GM12878 (cell line): ENCODE data around the gene SPAG17. TPM values are rescaled to one million over a fixed set of nuclear protein-coding genes. Genes with fewer than 3 reads are reported as not detected.

Source experiments
- ATAC-seq: fragments of 200-7000 bp; cut with Tn5 transposase; 3 replicates; pipeline ENCODE4 v1.9.1; 2020; ENCODE audit warnings: mild to moderate bottlenecking, moderate library complexity
- BruUV-seq: library from RNA; stranded (reverse); fragments of 400-500 nt; replicated peaks from 2 replicates; lab custom pipeline; 2021; lab: Mats Ljungman, UMichigan
- CTCF ChIA-PET: fragments of 300-600 bp; sonication (Branson Sonifier 250); formaldehyde crosslinking; extraction: SDS; loops from one replicate; lab custom pipeline; 2021; ENCODE audit warnings: inconsistent platforms; lab: Yijun Ruan, JAX
- POLR2A ChIA-PET: fragments of 350-600 bp; formaldehyde crosslinking; extraction: SDS; loops from one replicate; lab custom pipeline; 2021; ENCODE audit warnings: inconsistent platforms; lab: Charles Lee
- RAD21 ChIA-PET: fragments of 300-600 bp; sonication (Branson Sonifier 250); formaldehyde crosslinking; loops from one replicate; lab custom pipeline; 2023; ENCODE audit warnings: antibody characterized with exemption; ENCODE audit not compliant: unreplicated experiment; lab: Charles Lee
- SMC1A ChIA-PET: fragments of 300-600 bp; sonication (Branson Sonifier 250); formaldehyde crosslinking; loops from one replicate; lab custom pipeline; 2023; ENCODE audit not compliant: unreplicated experiment, uncharacterized antibody; lab: Charles Lee
- DNase-seq: peaks from one replicate; pipeline ENCODE4 v3.0.0-alpha.2; 2011; ENCODE audit warnings: low read depth, low spot score
- FAIRE-seq: peaks from 3 replicates; lab custom pipeline; 2011; peaks lifted over from hg19 to GRCh38; lab: Jason Lieb, UNC
- H2AFZ ChIP-seq: 2 replicates; pipeline ENCODE4 v1.6.0; 2011; ENCODE audit warnings: low read depth, low read length, control low read depth; ENCODE audit not compliant: control insufficient read depth
- H3K27ac ChIP-seq: 2 replicates; pipeline ENCODE4 v1.5.1; 2011; ENCODE audit warnings: control low read depth; ENCODE audit not compliant: control insufficient read depth, insufficient read depth
- H3K27me3 ChIP-seq, 2 experiments: replicated peaks in 1 of 2; 2 replicates each; pipeline versions ENCODE4 v1.6.0 to v1.6.1; 2011; ENCODE audit warnings: low read length in 1 of 2; ENCODE audit not compliant: control insufficient read depth in 2 of 2, insufficient read depth in 2 of 2
- H3K36me3 ChIP-seq, 2 experiments: 2 replicates each; pipeline ENCODE4 v1.5.1; 2011; ENCODE audit warnings: low read length in 1 of 2; ENCODE audit not compliant: control insufficient read depth in 2 of 2, insufficient read depth in 2 of 2
- H3K4me1 ChIP-seq: 2 replicates; pipeline ENCODE4 v1.6.1; 2011; ENCODE audit warnings: mild to moderate bottlenecking, low read length, moderate library complexity, mixed read lengths; ENCODE audit not compliant: control insufficient read depth, insufficient read depth
- H3K4me2 ChIP-seq: 2 replicates; pipeline ENCODE4 v1.6.0; 2011; ENCODE audit warnings: control low read depth; ENCODE audit not compliant: control insufficient read depth, insufficient read depth
- H3K4me3 ChIP-seq: fragments of 200-600 bp; sonication (generic); 2 replicates; pipeline ENCODE4 v1.5.1; 2016
- H3K79me2 ChIP-seq: 2 replicates; pipeline ENCODE4 v1.6.0; 2011; ENCODE audit warnings: low read length; ENCODE audit not compliant: control insufficient read depth, insufficient read depth
- H3K9ac ChIP-seq: 2 replicates; pipeline ENCODE4 v1.8.0; 2011; ENCODE audit warnings: low read length, control low read depth, mixed read lengths; ENCODE audit not compliant: control insufficient read depth, insufficient read depth
- H3K9me3 ChIP-seq: replicated peaks from 3 replicates; pipeline ENCODE4 v1.5.1; 2011; ENCODE audit warnings: mild to moderate bottlenecking, low read length; ENCODE audit not compliant: control insufficient read depth, insufficient read depth
- H4K20me1 ChIP-seq: 2 replicates; pipeline ENCODE4 v1.6.0; 2011; ENCODE audit not compliant: control insufficient read depth, insufficient read depth
- ASH2L ChIP-seq: fragments of 300-600, 200-600 bp; sonication (generic); IDR thresholded peaks from 2 replicates; pipeline ENCODE4 v1.6.1; 2017; ENCODE audit warnings: low read depth, mild to moderate bottlenecking, borderline replicate concordance
- EED ChIP-seq: sonication (generic); IDR thresholded peaks from 2 replicates; pipeline ENCODE4 v1.6.1; 2016; ENCODE audit warnings: antibody characterized with exemption, low read depth
- FOXM1 ChIP-seq: IDR thresholded peaks from 2 replicates; pipeline ENCODE4 v1.6.1; 2012; ENCODE audit warnings: low read depth, mild to moderate bottlenecking, inconsistent platforms, low read length, moderate library complexity
- HDAC2 ChIP-seq: fragments of 200-600 bp; sonication (generic); IDR thresholded peaks from 2 replicates; pipeline ENCODE4 v1.6.1; 2017
- HDGF ChIP-seq: fragments of 450-650 bp; IDR thresholded peaks from 2 replicates; pipeline ENCODE4 v1.6.1; 2016; ENCODE audit warnings: antibody characterized with exemption
- IKZF1 ChIP-seq: fragments of 450-650 bp; conservative IDR thresholded peaks from 2 replicates; pipeline ENCODE4 v1.6.1; 2017; ENCODE audit warnings: antibody characterized with exemption, mild to moderate bottlenecking
- IRF3 ChIP-seq: fragments of 450-650 bp; IDR thresholded peaks from 2 replicates; pipeline ENCODE4 v1.6.1; 2014; ENCODE audit warnings: mild to moderate bottlenecking
- MAX ChIP-seq: IDR thresholded peaks from 2 replicates; pipeline ENCODE4 v1.6.1; 2012; ENCODE audit warnings: low read depth, low read length, improper control_type of control experiment
- MYC ChIP-seq: IDR thresholded peaks from 2 replicates; pipeline ENCODE4 v1.6.1; 2011; ENCODE audit warnings: mild to moderate bottlenecking, low read length, moderate library complexity, inconsistent platforms; ENCODE audit not compliant: insufficient read depth, insufficient replicate concordance, insufficient read length, severe bottlenecking
- NFYB ChIP-seq: IDR thresholded peaks from 2 replicates; pipeline ENCODE4 v1.6.1; 2011; ENCODE audit warnings: low read depth, mild to moderate bottlenecking, low read length, improper control_type of control experiment, moderate library complexity; ENCODE audit not compliant: insufficient read depth
- POLR2AphosphoS5 ChIP-seq: IDR thresholded peaks from 2 replicates; pipeline ENCODE4 v1.6.1; 2011; ENCODE audit warnings: mild to moderate bottlenecking, low read length, inconsistent platforms
- RAD51 ChIP-seq: fragments of 450-650 bp; IDR thresholded peaks from 2 replicates; pipeline ENCODE4 v1.6.1; 2016; ENCODE audit warnings: moderate library complexity, mild to moderate bottlenecking, inconsistent platforms
- RELA ChIP-seq: fragments of 450-650 bp; IDR thresholded peaks from 2 replicates; pipeline ENCODE4 v1.8.0; 2014; ENCODE audit warnings: borderline replicate concordance; ENCODE audit not compliant: partially characterized antibody
- SUZ12 ChIP-seq: fragments of 200-600 bp; sonication (generic); IDR thresholded peaks from one replicate; pipeline ENCODE4 v1.6.1; 2018; ENCODE audit warnings: antibody characterized with exemption, mild to moderate bottlenecking; ENCODE audit not compliant: unreplicated experiment
- TBL1XR1 ChIP-seq: IDR thresholded peaks from 2 replicates; pipeline ENCODE4 v1.6.1; 2012; ENCODE audit warnings: low read depth, low read length, improper control_type of control experiment
- TCF3 ChIP-seq: IDR thresholded peaks from 2 replicates; pipeline ENCODE4 v1.6.1; 2012; ENCODE audit warnings: low read depth, mild to moderate bottlenecking, low read length, borderline replicate concordance; ENCODE audit not compliant: insufficient read depth
- TCF7 ChIP-seq: IDR thresholded peaks from 2 replicates; pipeline ENCODE4 v1.6.1; 2014; ENCODE audit warnings: antibody characterized with exemption, borderline replicate concordance
- WRNIP1 ChIP-seq: IDR thresholded peaks from 2 replicates; pipeline ENCODE4 v1.6.1; 2011; ENCODE audit warnings: low read depth, low read length, improper control_type of control experiment, borderline replicate concordance
- ZBTB4 ChIP-seq: fragments of 450-650 bp; formaldehyde crosslinking; IDR thresholded peaks from 2 replicates; pipeline ENCODE4 v1.4.0; 2022; ENCODE audit warnings: mild to moderate bottlenecking, moderate library complexity
- WGBS: methylation state at CpG from one replicate; pipeline ENCODE4 v1.1.6; 2016; ENCODE audit warnings: low lambda C conversion rate; ENCODE audit not compliant: insufficient replicate concordance, insufficient coverage; ENCODE audit errors: missing lambda C conversion rate; 5-methylcytosine and 5-hydroxymethylcytosine counted together
- in situ Hi-C: fragments of 300-500 bp; cut with MboI; formaldehyde crosslinking; loops from 9 replicates; pipeline ENCODE4 v1.14.3; 2018; ENCODE audit warnings: mixed read lengths
- intact Hi-C: fragments of 100-400 bp; cut with micrococcal nuclease; formaldehyde crosslinking; loops from one replicate; pipeline ENCODE4 v1.14.2; 2022; ENCODE audit not compliant: unreplicated experiment
- polyA plus RNA-seq, 11 experiments: library from polyadenylated mRNA; depleted of rRNA in 4 of 11; unstranded in 6 of 11; stranded (reverse) in 5 of 11; fragments of >200 nt; fragmentation: Nextera tagmentation in 4 of 11; fragmentation: Illumina TruSeq in 1 of 11; extraction: Ambion mirVana in 4 of 11; extraction: Trizol in 1 of 11; gene quantifications; 1 replicate in 1 of 11; 2 replicates in 10 of 11; pipeline versions ENCODE4 v1.2.1 to v1.2.3, GENCODE V29; 2011 to 2016; ENCODE audit warnings: inconsistent platforms in 2 of 11, missing spikeins in 2 of 11, low read depth in 1 of 11
- total RNA-seq, 4 experiments: library from RNA; depleted of rRNA in 3 of 4; stranded (reverse); fragments of >200 nt in 3 of 4; fragmentation: Illumina TruSeq in 1 of 4; extraction: Trizol in 1 of 4; gene quantifications; 2 replicates each; pipeline versions ENCODE4 v1.2.1 to v1.2.3, GENCODE V29; 2013 to 2021

Gene SPAG17
- total and polyA plus RNA-seq, 10 of the 15 experiments (the other 5 are each of a cell fraction or from before 2014, with no cell fraction given) = 0.02 to 0.16 (median 0.03) TPM; not detected in 7

- TF ChIP-seq WRNIP1 = no peak
Observed at GRCh38 chr1:118184739-118185083, 317 bp downstream of the SPAG17 start (continued).

- no peak for DNase-seq
- no peak overlapping the region for H3K9ac ChIP-seq
- no peak for ATAC-seq
- SMC1A ChIA-PET = no interaction called here
- no peak overlapping the region for H3K4me2 ChIP-seq
- H3K79me2 ChIP-seq = no peaks in the 10 kb centered on the region
- no peaks in the 10 kb centered on the region for H3K9me3 ChIP-seq
- 86% methylated on average over 2 of the region's 2 CpGs for WGBS
- BruUV-seq = no TSS peak
- intact Hi-C loops (no loop called here), in situ Hi-C loops (no loop called here)
- no peaks in the 10 kb centered on the region for H4K20me1 ChIP-seq
- TF ChIP-seq TCF7 = no peak
- TF ChIP-seq HDAC2 = no peak
- no peak for TF ChIP-seq EED
- TF ChIP-seq FOXM1 = no peak
- no peak for TF ChIP-seq ASH2L
- no peak for TF ChIP-seq RAD51
- no peak for TF ChIP-seq TCF3
- TF ChIP-seq ZBTB4 (CRISPR knock-in tag) = no peak
- no peak for TF ChIP-seq IKZF1
- no peak for TF ChIP-seq POLR2AphosphoS5
- TF ChIP-seq IRF3 = no peak
- TF ChIP-seq HDGF = no peak
- no peak for TF ChIP-seq NFYB
- TF ChIP-seq MYC = no peak
- no peak for TF ChIP-seq TBL1XR1
- no peak for TF ChIP-seq RELA
- no peak for TF ChIP-seq MAX
- TF ChIP-seq SUZ12 = no peak
- no peak overlapping the region for H3K27ac ChIP-seq
- POLR2A ChIA-PET = no interaction called here
- RAD21 ChIA-PET = no interaction called here
- FAIRE-seq = no peak
- no peaks in the 10 kb centered on the region for H3K36me3 ChIP-seq
- no peaks in the 10 kb centered on the region for H3K4me1 ChIP-seq
- no peak overlapping the region for H2AFZ ChIP-seq
- no peaks in the 10 kb centered on the region for H3K27me3 ChIP-seq
- no peak overlapping the region for H3K4me3 ChIP-seq
- CTCF ChIA-PET = no interaction called here
Observed at GRCh38 chr1:118183586-118183985, 1.4 kb downstream of the SPAG17 start.
